Stimulated activated CD4-positive, alpha-beta T cell treated with anti-CD3 and anti-CD28 coated beads, Interleukin-15, amount 100 ng/mL, for 1 hour (primary cell): ENCODE results near the gene GFOD1.

ENCODE experiments used
- DNase-seq, 2 donors: peaks; one replicate each; pipeline ENCODE4 v3.0.0-alpha.2; 2020; ENCODE audit warnings: low read depth in 1 of 2, low spot score in 1 of 2

GFOD1 gene

GRCh38 chr6:13383328-13384163, 103.9 kb downstream of the GFOD1 start:
- no peak for DNase-seq

DNA sequence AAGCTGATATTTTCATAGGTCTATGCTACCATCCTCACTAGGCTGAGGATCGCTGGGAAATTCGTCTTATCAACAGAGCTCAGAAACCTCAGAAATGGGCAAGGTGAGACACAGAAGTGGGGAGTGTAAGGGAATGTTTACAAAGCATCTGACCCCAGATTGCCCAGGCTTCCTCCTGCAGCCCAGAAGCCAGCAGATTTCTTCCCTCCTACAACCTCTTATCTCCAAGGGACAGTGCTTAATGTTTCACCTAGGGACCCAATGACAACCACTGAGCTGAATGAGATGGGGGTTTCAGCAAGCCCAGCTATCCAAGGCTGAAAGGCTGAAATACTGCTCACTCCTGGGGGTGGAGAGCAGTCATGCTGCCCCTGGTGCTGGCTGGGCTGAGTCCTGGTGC, 106.6 kb downstream of the GFOD1 start:
- no peak for DNase-seq

DNA sequence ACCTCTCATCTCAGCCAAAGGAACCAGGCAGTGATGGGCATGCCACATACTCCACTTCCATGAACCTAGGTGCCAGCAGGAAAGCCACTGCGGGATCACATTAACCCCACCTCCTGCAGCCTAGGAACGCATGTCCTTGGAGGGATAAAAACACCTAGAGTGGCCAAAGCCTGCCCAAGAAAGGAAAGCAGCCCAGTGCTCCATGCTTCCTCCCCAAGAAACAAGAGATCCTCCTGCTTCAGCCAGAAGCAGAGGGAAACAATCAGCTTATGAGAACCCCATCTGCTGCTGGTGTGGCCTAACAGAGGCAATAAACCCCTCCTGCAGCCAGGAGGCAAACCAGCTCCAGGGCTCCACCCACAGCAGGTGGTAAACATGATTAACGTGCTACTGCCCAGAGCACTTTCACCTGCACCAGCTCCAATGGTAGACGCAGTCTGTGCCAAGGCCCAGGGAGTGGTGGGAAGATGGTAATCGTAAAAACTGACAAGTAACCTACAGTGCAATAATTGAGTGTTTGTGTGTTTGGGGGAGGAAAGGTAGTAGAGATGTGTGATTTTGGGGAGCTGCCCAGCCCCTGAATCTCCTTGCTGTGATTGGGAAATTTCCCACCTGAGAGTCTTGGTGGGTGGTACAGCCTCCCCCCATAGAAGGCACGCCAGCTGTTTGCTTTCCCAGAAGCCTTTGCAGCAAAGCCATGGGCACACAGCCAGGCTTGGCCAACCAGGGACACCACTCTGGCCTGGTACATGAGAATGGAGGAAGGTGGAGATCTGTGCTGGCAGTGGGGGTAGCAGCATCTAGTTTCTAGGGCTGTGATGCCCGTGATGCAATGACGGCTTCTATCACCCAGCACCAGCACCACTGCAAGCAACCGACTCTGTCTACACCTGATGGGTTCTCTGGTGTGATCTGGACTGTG, 108.5 kb downstream of the GFOD1 start:
- DNase-seq = no peak

DNA sequence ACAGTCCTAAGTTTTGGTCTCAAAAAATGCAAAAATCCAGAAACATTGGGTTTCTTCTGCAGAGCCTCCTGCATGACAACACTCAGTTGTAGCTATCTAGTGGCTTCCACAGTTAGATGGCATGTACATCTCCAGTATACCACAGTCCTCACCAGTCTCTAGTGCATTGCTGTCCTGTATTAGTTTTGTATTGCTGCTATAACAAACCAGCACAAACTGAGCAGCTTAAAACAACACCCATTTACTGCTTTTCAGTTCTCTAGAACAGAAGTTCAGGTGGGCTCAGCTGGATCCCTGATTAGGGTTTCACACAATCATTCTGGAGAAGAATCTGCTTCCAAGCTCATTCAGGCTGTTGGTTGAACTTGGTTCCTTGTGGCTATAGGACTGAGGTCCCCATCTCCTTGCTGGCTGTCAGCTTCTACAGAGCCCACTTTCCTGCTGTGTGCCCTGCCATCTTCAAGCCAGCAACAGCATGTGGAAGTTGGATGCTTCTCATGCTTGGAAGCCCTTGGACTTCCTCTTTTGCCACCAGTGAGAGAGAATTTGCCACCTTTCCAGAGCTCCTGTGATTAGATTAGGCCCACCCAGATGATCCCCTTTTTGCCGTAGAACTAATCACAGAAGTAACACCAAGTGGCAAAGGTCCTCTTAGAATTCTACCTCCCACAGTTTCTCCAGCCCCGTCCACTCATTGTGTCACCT, 110.2 kb downstream of the GFOD1 start:
- no peak for DNase-seq

GRCh38 chr6:13375360-13375878, 112.0 kb downstream of the GFOD1 start:
- no peak for DNase-seq

DNA sequence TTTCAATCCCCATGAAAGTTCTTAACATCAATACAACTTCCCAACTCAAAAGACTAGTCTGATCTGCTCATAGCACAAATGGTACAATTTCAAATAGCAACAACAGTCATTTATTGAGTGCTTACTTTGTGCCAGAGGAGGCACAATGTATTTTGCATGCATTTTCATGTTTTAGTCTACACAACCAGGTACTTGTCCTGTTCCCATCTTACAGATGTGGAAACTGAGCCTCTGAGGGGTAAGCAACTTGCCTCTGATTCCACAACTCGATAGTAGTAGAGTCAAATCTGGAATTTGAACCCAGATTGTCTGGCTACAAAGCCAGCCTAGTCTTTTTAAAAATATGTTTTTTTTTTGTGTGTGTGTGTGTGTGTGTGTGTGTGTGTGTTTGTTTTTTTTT, 113.5 kb downstream of the GFOD1 start:
- no peak for DNase-seq

DNA sequence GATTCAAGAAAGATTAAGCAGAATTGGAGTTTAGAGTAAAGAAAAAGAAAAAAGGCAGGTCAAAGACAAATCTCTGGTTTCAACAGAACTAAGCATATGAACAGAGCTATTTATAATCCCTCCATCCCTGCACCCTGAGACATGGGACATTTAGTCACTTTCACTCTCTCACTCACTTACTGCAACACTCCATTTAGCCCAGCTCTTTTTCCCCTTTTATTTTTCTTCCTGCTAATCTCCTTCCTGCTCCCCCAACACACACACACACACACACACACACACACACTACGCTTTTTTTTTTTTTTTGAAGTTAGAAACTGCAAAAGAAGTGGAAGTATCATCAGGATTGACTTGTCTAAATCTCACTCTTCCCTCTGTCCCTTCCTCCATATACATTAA, 113.9 kb downstream of the GFOD1 start:
- no peak for DNase-seq

GRCh38 chr6:13372688-13373487, 114.5 kb downstream of the GFOD1 start:
- DNase-seq = no peak

DNA sequence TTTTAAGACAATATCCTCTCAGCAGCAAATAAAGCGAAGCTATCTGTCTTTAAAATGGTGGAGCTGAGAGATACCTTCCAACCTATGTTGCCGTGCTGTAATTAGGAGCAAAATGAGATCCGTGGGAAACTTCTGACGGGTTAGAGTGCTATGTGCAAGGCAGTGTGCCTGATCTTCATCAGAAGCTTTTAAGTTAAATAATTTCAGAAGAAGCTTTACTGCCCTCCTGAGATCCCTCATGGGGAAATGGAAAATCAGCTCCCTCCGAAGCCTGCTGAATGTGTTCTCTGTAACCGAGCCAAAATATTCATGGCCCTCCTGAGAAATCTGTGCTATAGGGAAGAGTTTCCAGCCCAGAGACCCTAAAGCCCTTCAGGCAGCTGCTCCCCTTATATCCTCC, 115.3 kb downstream of the GFOD1 start:
- no peak for DNase-seq

GRCh38 chr6:13371421-13372072, 115.9 kb downstream of the GFOD1 start:
- DNase-seq = no peak

DNA sequence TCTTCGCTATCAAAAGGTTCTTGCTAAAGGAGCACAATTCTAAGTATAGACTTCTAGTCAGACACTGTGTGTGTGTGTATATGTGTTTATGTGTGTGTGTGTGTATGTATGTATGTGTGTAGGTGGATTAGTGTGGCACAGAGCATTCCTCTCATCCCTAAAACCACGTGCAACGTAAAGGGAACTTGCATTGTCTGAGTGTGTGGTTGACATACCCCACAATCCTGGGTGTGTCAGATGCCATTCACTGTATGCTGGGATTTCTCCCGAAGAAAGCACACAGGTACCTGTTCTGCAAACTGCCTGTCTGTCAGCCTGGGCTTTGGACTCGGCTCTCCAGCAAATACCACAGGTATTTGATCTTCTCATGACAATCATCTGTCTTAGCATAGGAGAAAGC, 116.8 kb downstream of the GFOD1 start:
- DNase-seq = no peak

DNA sequence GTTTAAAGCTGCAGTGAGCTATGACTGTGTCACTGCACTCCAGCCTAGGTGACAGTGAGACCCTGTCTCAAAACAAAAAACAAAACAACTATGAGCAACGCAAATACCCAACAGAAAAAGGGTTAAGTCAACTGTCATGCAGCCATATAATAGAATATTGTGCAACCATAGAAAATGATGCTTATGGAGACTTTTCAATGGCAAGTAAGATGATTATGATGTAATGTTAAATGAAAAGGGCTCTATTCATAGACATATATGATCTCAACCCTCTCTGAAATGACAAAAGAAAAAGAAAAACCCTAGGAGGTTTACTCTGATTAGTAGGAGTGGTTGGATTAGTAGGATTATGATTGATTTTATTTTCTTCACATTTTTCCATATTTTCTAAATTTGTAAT, 117.8 kb downstream of the GFOD1 start:
- DNase-seq = no peak

DNA sequence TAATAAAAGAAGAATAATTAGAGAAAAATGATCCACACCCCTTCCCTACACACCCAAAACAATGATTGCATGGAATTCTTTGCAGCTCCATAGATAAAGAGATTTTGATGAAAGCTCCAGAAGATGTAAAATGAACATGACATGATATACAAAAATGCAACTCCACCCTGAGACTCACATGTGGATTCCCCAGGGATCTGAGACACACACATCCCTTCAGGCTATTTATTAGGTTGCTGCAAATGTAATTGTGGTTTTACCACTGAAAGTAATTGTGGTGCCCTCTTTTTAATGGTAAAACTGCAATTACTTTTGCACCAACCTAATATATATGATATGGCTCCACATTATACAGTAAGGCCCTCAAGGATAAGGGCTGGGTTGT, 118.7 kb downstream of the GFOD1 start:
- DNase-seq = no peak

- DNase-seq = no peak
These were observed 119.2 kb downstream of the GFOD1 start for GRCh38 chr6:13368079-13368730.

DNA sequence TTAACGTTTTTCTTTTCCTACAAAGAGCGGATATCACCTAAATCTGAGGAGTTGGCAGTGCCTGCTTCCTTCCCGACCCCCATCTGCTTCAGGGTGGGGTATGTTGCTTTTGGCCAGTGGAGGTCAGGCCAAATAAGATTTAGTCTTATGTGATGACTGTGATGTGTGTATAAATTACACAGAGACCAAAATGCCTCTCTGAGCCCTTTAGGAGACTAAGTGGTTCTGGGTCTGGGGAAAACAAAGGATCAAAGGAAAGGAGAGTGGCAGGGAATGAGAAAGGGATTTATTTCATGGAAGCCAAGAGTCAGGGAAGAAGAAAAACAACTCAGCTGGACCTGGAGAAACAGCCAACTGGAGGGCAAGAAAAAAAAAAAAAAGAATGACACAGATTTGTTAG, 120.0 kb downstream of the GFOD1 start:
- no peak for DNase-seq

DNA sequence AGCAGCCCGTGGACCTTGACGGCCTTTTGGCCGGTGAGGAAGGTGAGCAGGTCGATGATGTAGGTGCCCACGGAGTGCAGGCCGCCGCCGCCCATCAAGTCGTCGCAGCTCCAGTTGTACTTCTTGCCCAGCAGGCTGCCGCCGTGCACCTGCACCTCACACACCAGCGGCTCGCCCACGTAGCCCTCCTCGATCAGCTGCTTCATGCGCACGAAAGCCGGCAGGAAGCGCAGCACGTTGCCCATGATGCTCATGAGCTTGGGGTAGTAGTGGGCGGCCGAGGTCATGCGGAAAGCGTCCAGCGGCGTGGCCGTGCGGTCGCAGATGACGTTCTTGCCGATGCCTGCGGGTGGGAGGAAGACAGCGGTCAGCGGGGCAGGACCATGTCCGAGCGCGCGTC, 122.1 kb downstream of the GFOD1 start:
- no peak for DNase-seq

GRCh38 chr6:13364842-13365241, 122.6 kb downstream of the GFOD1 start:
- DNase-seq = no peak

DNA sequence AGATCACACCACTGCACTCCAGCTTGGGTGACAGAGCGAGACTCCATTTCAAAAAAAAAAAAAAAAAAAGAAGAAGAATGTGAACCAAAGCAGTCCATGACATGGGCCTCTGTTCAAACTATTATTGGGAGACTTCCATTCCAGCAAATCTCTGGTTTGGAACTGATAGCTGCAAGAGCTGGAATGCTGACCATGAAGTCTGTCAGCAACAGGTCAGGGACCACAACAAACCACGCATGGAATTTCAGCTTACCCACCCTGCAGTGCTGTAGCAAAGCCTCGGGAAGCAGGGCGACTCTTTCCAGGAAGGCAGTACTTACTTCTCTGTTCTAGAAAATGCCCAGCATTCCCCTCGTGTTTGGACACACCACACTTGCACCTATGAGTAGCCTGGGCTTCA, 125.0 kb downstream of the GFOD1 start:
- no peak for DNase-seq

DNA sequence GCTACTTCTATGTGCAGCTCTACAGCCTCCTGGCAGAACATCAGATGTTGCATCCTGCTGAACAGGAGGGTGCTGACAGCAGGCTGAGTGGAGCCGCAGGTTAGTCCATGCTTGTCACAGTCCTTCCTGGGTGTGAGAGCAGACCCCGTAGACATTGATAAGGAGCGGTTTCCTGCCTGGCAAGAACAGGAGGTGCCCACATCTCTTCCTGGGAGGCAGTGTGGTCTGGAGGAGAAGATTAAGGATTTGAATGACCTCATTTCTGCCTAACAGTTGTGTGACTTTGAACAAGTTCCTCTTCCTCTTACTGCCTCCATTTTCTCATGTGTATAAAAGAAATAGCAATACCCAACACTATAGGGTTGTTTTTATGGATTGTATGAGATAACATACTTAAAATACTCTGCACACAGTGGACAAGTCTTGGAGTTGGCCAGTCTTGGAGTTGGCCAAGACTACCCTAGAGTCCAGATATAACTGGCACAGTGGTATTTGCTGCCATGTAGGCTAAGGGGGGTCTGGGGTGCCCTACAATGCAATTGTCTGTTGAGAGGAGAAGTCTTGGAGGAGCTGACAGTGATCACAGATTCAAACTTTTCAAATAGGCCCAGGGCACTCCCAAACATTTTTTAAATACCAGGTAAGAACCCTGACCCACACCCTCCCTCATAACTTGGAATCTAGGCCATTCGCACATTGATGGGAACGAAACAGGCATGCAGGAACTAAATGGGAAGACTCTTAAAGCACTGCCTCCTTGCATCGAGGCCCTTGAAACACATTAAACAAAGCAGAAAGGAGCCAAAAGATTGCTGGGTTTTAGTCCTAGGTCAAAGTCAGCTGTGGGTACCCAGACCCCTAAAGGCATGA, 126.5 kb downstream of the GFOD1 start:
- DNase-seq = no peak
